Middle frontal gyrus (tissue), 1 donor: ENCODE data around the gene PNPLA4.

Experiments
- DNase-seq: peaks from one replicate; pipeline ENCODE4 v3.0.0-alpha.2; 2015; ENCODE audit warnings: low spot score; ENCODE audit errors: extremely low spot score

Gene PNPLA4, protein sequence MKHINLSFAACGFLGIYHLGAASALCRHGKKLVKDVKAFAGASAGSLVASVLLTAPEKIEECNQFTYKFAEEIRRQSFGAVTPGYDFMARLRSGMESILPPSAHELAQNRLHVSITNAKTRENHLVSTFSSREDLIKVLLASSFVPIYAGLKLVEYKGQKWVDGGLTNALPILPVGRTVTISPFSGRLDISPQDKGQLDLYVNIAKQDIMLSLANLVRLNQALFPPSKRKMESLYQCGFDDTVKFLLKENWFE

DNA sequence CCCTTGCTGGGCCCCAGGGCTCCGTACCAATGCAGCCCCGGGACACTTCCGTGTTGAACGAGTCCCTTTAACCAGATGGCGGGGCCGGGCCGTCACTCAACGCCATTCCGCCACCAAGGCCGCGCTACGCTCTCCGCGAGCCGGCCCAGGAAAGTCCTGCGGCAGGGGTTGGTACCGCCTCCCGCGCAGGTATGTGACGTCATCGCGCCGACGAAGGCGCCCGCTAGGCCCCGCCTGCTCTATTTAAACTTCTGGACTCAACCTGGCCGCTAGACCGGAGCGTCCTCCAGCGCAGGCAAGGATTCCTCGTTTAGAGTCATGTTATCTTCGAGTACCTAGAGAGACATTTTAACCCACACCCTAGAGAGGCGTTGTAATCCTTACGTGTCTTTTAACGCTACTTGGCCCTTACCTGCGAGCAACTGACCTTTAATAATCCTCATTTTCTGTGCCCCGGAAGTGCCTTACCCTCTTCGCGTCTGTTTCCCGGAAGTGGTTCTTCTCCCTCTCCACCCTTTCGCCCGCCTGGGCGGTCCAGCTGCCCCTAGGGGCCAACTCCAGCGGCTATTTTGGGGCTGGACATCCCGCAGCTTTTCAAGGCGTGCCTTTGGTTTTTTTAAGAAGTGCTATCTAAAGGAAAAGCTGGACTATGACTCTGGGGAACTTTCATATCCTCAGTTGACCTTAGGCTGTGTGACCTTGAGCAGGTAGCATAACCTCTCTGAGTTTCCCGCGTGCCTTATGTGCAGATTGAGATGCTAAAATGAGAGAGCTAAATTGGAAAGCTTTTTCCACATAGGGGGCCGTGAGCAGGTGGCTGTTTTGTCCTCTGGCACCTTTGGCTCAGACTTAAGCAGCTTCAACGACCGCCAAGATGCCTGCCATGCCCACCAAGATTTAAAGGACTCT is at the start of gene PNPLA4:
Gene PNPLA4 (minus strand): TSS at position 155 of the 909 bp plus-strand sequence. CDS start 1,294 bp downstream, outside the sequence.
- DNase-seq, result peak; percentile 36

DNA sequence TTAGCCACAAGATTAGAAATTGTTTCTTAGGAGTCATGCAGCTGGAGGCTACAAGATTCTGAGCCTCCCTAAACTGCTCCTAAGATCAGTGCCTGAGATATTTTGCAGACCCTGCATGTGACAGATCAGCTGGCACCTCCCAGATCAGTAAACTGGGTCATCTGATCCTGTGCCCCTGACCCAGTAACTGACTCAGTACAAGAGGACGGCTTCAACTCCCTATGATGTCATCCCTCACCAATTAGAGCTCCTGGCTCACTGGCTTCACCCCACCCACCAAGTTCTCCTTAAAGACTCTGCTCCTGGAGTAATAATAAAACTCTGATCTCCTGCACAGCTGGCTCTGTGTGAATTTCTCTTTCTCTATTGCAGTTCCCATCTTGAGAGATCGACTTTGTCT is 45.4 kb upstream of the PNPLA4 start:
- DNase-seq, result no peak

DNA sequence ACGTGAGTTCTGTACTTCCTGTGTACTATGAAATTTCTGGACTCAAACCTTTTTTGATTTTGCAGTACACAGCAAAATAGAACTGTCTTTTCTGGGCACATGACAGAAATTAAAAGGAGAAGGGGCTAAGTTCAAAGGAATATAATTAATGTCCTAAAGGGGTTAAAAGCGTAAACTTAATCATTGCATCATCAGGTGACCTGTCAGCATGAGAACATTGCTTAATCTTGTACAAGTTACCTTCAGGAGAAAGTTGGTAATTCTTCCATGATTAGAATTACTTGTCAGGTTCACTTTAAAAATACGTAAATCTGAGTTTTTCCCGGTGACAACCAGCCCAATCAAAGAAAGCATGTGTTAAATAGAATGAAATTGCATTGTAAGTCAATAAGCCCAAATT is 43.2 kb upstream of the PNPLA4 start:
- DNase-seq, result no peak

DNA sequence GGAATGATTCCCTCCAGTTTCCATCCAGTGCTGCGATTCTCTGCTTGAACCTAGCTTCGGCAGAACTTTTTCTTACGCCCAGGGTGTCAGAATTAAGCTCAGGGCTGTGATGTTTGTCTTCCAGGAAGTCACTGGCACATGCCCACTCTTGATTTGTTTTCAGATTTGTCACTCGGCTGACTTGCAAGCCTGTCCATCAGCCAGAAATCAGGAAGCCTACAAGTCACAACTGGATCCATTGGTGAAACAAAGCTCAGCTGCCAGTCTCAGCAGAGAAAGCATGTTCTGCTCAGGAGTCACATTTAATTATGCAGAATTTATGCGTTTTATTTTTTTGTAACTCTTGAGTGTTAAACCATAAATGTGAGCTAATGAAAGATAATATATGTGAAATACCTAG is 38.2 kb upstream of the PNPLA4 start:
- DNase-seq, result no peak

DNA sequence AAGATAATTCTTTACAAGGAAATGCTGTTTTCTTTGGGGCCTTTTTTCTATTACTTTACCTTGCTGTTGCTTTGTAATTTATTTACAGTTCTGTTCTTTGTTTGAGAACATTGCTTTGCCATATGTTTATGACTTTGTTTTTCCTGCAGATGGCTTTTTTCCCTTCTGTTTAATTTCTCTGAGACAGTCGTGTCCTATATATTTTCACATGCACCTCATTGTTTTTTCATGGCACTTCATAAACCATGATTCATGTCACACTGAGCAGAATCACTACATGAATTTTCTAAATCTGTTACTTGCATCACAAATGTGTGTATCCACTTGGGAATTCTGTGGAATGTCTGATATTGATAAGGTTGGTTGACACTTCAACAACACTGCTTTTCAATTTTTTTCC is 33.0 kb upstream of the PNPLA4 start:
- DNase-seq, result no peak

DNA sequence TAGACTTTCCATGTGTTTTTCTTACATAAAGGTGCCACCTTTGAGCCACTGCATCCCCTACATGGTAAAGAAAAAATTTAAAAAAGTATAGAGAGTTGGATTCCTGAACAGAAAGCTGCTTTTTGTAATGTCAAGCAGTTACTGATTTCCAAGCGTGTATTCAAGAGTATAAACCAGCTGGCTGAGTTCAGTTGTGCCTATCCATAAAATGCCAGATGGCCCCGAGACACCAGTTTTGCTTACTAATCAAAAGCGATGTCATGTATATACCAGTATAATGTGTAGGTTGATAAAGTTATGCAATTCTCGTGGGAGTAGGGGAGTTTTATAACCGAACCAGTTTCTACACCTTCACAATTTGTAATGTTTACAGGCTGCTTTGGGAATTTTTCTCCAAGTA is 26.2 kb upstream of the PNPLA4 start:
- no peak for DNase-seq

DNA sequence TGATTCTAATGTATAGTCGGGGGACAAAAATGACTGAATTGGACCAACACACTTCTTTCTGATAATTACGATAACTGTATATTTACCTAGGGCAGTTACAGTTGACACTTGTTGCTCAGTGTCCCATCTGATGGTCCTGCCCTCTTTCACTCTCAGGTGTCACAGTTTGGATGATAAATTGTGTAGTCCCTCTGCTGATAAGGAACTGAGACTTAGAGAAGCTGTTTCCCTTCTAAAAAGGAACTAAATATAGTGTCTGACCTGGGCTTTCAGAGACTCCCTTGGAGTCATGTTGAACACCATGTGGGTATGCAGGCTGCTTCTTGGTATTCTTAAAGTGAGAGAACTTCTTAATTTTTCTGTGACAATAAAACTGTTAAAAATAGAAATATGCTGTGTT is 23.7 kb upstream of the PNPLA4 start:
- DNase-seq, result no peak

DNA sequence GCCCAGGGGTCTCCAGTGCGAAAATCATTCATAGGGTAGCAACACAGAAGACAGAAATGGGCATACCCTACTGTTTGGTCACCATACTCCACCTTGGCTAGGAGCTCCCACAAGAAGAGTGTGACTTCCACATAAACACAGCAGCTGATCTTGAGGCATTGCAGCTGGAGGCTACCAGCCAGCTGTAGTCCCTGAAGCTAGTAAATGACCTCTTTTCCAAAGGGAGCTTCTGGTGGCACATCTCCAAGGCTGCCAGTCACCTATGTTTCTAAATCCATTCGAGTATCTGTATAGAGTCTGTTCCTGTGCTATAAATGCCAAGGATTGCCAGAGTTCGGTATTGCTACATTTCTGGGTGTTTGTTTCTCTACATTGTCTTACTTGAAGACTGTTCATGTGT is 21.3 kb upstream of the PNPLA4 start:
- DNase-seq, result no peak

DNA sequence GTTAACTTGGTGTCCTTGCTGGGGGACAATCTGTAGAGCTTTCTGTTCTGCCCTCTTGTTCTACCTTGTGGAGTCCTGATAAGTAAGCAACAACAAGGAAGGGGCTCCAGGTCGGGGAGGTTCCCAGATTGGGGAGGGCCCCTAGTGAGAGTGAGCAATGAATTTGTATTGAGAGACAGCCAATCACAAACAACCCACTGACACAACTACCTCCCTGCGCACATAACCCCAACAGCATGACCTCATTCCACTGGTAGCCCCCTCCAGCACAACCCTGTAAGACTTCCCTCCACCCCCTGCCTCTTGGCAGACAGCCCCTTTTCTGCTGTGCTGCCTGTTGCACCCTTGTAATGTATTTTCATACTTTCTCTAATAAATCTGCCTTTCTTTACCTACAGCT is 19.7 kb upstream of the PNPLA4 start:
- DNase-seq, result no peak

DNA sequence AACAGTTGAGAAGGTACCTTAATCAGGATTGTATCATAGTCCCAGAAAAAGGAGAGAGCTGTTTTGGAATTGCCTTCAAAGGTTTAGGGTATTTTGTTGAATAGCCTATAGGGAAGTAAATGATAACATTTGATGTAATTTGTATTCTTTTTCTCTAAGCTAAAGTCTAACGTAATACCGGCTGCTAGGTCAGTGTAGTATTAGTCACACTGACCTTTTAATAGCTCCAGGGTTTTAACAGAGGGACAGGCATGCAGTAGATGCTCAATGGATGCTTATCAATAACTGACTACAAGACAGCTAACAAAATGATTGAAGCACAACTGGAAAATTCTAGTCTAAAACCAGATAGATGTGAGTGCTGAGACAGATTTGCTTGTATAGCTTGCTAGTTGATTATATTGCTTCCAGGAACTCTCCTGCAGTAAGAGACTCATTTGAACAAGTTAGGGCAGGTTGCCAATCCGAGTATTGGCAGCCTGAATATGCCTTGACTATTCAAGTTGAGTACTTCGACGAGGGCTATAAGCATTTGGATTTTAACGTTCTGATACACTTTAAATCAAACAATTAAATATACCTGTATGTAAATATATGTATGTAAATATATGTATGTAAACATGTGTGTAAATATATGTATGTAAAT is 16.5 kb upstream of the PNPLA4 start:
- DNase-seq, result no peak

DNA sequence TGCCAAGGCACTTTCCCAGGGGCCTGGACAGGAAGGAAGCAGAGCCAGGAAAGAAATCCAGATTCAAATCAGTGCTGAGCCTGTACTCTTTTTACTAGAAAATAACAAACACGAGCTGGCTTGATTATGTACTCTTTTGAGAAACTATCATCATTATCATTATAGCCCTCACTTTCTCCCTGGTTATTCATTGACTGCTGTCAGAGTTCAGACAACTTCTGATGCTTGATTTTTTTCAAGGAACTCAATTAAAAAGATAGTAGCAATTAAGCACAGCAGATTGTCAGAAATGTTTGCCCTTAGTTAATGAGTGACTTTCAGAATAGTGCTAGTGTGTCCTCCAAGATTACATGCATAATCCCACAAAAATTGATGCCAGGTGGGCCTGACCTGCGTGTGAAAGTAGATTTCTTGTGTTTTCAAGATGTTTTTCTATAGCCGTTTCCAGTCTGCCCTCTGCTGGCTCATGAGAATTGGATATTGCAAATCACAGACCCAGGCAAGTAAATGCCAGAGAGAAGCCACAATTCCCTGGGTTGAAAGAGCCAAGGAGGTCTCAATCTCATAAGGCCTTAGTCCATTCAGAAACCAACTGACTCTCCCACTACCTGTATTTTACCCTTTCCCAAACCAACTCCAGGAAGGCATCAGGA is 14.3 kb upstream of the PNPLA4 start:
- DNase-seq, result no peak

DNA sequence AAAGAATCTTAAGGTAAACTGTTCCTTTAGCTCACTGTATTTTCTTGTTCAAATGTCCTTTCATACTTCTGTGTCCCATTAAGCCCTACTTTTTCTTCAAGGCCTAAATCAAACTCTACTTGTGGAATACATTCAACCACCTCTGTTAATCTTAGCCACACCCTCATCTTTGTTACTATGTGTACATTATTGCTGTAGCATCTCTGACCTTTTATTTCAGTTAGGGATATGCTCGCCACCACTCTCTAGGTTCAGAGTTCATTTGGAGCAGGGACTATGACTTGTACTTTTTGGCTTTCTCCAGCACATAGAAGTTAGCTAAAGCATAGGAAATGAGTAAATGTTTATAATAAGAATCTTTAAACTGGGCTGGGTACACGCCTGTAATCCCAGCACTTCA is 6.8 kb upstream of the PNPLA4 start:
- DNase-seq, result no peak

DNA sequence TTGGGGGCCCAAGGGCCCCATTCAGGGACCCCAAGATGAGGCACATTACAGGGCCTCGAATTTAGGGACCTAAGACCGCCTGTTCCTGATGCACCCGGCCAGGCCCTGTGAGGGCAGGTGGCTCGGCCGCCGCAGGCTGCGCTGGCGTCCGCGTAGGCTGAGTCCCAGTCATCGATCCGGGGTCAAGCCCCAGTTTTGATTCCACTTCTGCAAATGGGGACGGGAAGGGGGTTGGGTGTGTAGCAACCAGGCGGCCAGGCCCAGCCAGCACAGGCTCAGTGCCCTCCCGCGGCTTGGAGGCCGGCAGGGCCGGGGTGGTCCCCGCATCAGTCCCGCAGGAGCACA is 327 bp downstream of the PNPLA4 start:
- DNase-seq, result no peak

DNA sequence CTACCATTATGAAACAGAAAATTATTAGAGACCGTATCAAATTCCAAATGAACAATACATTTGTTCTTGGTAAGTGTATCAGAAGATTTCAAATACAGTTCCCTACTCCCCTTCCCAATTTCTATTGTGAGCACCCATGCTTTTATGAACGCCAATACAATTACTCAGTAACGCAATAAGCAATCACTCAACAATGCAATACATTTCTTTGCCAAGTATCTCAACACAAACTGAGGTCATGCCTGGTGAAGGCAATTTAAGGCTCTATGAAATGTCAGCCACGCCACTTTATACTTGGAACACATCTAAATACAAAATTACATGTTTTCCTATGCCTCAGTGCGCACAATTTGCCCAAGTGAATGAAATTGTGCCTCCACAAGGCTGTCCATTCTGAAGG is 712 bp downstream of the PNPLA4 start:
- no peak for DNase-seq

DNA sequence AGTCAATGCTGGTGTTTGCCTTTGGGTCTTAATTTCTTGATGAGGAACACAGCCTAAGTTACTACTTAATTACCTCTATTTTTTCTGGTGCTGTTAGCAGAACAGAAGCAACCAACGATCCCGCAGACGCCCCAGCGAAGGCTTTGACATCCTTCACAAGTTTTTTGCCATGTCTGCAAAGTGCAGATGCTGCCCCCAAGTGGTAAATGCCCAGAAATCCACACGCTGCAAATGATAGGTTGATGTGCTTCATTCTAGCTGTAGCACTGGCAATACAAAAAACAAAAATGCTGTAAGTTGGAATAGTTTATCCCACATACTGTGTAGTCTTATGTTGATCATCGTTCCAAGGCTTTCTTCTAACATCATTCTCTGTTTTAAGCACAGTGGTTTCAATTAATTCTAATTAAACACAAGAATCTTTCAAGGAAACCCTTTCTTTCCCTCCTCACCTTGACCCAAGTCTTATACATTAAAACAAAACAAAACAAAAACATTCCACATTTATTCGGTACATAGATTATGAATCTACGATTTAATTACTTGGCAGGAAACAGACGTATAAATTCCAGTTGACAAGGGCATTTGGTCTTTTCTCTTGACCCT is 1.2 kb downstream of the PNPLA4 start:
- DNase-seq, result peak; percentile 48

DNA sequence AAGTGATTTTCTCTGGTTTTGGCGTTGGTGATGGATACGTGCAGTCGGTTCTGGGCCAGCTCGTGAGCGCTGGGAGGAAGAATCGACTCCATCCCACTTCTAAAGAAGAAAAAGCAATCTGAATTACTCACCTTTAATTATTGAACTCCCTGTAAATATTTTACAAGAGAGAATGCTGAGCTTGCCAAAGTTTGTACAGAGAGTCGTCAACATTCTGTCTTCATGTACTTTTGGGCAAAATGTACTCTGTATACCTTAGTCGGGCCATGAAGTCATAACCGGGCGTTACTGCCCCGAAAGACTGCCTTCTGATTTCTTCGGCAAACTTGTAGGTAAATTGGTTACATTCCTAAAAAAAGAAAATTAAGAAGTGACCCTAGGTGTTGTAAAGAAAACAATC is 5.5 kb downstream of the PNPLA4 start:
- DNase-seq, result no peak

DNA sequence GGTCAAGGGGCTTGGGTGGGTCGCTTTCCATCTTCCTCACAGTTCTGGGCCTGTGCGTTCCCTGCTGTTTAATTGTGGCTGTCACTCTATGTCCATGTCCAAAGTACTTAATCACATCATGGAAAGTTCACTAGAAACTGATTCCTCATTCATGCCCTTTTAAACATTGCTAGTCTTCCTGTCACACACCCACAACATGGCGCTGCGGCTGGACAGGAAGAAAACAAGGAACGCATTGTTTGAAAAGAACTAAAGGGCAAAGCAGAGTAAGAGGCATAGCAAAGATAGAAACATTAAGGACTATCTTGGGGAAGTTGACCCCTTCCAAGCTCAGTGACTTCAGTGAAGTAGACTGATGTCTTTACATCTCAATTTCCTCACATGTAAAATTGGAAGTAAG is 18.4 kb downstream of the PNPLA4 start:
- DNase-seq, result no peak

DNA sequence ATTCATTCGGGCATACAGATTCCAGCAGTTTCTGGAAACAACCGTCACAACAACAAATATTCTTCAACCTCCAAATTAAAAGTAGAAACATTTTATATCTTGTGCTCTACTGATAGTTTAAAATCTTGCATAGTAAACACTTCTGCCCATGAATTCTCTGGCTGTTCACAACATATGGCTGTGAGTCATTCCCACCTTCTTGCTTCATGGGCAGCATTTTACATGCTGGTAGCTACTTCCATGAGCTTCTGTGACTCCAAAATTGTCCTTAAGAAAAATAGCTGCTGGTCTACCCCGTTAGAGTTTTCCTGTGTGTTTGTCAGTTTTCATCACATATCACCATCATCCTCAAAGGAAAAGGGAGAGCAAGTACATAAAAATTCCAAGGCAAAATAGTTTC is 22.7 kb downstream of the PNPLA4 start:
- DNase-seq, result no peak

DNA sequence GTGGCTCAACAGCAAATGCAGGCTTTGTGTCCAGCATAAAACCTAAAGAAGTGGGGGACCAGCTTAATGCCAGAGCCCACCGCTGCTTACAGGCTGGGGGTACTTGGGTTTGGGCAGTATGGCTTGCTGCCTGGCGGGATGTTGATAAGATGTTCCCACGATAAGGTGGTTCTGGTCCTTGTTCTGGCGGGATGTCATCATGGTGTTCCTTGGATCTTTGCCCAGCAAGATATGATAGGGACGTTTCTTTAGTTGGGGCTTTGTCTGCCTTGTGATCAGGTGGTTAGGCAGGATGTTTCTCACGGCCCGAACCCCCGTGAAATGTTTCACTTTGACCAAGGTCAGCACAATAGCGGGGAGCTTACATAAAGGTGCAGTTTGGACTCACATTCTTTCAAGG is 35.3 kb downstream of the PNPLA4 start:
- DNase-seq, result no peak

DNA sequence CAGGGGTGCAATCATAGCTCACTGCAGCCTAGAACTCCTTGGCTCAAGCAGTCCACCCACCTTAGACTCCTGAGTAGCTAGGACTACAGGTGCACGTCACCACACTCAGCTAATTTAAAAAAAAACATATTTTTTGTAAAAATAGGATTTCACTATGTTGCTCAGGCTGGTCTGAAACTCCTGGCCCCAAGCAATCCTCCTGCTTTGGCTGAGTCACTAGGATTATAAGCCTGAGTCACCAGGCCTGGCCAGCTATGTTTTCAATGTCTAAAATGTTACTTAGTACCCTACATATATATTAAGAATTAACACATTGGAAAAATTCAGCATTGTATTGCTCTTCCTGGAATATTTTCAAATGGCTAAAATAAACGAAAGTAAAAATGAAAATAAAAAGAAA is 37.5 kb downstream of the PNPLA4 start:
- no peak for DNase-seq

DNA sequence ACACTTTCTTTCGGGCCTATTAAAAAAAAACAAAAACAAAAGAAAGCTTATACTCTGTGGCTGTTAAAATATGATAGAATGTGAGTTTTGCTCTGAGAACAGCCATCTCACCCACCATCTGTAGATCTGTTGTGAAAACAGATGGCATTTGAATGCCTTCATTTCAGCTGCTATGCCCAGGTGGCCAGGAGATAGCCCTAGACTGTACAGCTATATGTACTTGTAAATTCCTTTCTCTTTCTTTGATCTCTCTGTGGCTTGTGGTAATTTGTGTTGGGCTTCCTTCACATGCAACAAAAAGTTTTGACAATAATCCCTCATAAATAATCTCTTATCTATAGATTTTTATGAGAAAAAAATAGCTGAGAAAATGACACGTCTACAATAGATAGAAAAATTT is 38.1 kb downstream of the PNPLA4 start:
- DNase-seq, result no peak

DNA sequence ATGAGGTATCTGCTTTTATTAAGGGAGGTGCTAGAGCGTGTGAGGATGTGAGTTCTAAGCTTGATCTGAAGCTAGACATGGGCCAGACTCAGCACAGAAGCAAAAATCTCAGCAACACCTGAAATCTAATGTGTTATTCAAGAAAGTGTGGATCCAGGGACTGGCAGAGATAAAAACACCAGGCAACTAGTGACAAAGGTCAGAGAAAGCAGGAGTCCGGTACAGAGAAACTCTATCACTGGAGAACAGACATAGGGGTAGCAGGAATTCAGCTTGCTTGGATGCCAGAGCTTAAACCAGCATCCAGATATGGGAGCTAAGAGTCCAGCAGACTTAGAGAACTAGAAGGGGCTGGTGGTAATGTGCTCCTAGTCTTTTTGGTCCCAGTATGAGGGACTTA is 50.3 kb downstream of the PNPLA4 start:
- DNase-seq, result no peak
